ENCODE measurements around the gene ZXDC.

The ZXDC gene

DNA sequence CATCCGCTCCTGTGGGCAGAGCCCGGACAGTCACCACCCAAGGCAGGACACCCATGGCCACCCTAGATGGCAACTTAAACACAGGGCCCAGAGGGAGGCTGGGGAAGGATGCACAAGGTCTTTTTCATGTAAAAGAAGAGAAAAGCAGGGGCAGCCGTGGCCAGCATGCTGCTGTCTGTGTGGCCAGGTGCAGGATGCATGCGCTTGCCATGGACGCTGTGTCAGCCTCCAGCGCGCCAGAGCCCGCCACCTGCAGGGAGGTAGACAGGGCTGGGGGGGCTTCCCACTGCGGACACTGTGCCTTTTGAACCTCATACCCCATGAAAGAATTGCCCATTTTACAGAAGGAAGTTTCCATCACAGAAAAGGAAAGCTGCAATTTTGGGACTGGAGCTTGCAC is 23.7 kb upstream of the ZXDC start:
- Mint-ChIP-seq H3K4me1 (ENCODE audit: low read depth) (peaks cover 3% of the 10 kb centered on the region), H3K4me3 (no peak overlapping the region), H3K27me3 (no peaks in the 10 kb centered on the region), H3K9me3 (no peaks in the 10 kb centered on the region), H3K36me3 (ENCODE audit: low read depth) (no peaks in the 10 kb centered on the region), H3K27ac (no peak overlapping the region)

DNA sequence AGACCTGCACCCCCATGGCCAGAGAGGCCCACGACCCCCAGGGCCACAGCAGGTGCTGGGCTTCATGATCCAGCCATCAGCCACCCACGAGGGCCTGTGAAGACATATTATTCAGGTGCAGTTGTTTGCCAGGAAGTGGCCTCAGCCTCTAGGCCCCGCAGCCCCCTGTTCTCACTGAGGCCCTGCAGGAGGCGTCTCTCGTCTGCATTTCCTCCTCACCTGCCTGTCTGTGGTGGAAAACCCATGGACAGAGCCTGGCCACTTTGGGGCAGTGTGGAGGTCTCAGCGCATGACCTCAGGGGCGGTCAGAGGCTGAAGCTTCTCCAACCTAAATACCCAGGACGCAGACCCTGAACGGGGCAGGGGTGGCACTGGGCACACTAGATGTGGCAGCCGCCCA is 23.2 kb upstream of the ZXDC start:
- H3K4me1 Mint-ChIP-seq (ENCODE audit: low read depth), result peaks cover 3% of the 10 kb centered on the region
- no peaks in the 10 kb centered on the region for H3K9me3 Mint-ChIP-seq
- H3K27me3 Mint-ChIP-seq, result no peaks in the 10 kb centered on the region
- no peak overlapping the region for H3K4me3 Mint-ChIP-seq
- H3K36me3 Mint-ChIP-seq (ENCODE audit: low read depth), result no peaks in the 10 kb centered on the region
- no peak overlapping the region for H3K27ac Mint-ChIP-seq

DNA sequence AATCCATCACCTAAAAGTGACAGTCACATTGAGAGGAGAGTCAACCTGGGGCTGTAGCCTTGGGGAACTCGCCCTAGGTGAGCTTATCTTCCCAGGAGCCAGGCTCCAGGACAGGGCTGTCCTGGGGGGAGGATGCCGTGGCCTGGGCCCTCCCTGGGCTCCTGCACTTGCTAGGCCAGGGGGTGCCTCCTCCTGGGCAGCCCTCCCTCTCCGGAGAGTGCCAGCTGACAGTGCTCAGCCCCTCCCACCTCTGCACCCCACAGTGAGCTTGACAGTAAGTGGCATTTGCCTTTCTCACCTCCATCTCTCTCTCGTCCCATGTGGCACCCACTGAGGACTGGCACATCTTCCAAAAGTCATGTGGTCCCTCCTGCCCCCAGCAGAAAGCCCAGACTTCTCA is 22.8 kb upstream of the ZXDC start:
- H3K27me3 Mint-ChIP-seq, result no peaks in the 10 kb centered on the region
- no peaks in the 10 kb centered on the region for H3K9me3 Mint-ChIP-seq
- no peaks in the 10 kb centered on the region for H3K36me3 Mint-ChIP-seq (ENCODE audit: low read depth)
- no peak overlapping the region for H3K27ac Mint-ChIP-seq
- no peak overlapping the region for H3K4me3 Mint-ChIP-seq
- peaks cover 4% of the 10 kb centered on the region for H3K4me1 Mint-ChIP-seq (ENCODE audit: low read depth)

DNA sequence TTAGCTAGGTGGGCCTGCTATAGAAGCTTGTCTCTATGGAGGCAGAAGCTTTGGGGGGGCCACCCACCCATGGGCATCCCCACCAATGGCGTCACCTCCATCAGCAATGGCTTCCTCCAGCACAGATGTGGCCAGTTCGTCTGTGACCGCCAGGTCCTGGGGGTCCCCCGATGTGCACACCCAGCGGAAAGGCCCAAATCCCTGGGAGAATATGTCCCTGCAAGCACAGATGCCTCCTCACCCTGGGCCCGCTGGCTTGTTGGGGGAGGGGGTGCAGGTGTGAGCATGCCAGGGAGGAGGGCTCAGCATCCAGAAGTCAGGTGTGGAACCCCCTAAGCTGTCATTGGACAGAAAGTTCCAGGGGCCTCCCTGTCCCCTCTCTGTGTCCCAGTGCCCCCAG is 22.3 kb upstream of the ZXDC start:
- H3K27me3 Mint-ChIP-seq, result no peaks in the 10 kb centered on the region
- H3K36me3 Mint-ChIP-seq (ENCODE audit: low read depth), result no peaks in the 10 kb centered on the region
- peaks cover 6% of the 10 kb centered on the region for H3K4me1 Mint-ChIP-seq (ENCODE audit: low read depth)
- H3K27ac Mint-ChIP-seq, result no peak overlapping the region
- H3K9me3 Mint-ChIP-seq, result no peaks in the 10 kb centered on the region
- H3K4me3 Mint-ChIP-seq, result no peak overlapping the region

DNA sequence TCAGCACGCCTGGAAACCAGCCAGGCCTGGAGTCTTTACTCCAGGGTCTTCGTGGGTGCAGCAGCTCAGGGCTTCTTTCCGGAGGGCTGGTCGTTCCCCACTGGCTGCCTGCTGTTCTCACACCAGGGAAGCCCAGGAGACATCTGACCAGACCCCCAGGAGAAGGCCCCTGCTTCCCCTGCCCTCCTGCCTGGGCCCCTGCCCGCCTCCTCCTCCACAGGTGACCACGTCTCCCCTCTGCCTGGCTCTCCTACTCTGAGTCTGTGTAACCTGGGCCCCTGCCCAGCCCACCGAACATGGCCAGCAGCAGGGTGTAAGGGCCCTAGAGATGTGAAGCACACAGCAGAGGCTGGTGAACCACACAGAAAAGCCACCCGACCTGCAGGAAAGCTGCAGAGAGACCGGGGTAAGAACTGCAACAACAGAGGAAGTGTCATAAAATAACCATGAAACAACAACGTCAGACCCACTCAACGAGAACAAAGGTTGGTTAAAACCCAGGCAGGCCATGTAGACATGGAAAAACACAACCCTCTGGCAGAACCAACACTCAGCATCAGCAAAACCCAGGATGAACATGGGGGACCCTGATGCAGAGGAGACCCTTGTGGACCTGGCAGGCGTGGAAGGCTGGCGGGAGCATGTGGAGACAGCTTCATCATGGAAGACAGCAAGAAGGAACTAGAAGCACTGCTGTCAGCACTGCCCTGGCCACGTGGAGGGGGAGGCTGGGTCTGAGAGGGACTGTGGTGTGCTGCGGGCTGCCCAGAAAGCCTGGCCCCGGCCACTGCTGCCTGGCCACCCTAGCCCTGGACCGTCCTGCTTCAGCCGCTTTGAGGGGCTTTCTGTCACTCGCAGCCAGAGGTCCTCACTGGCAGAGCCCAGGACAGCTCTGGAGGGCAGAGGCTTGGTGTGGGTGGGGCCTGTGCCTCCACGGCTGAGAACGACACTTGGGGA is 21.5 kb upstream of the ZXDC start:
- peaks cover 6% of the 10 kb centered on the region for H3K4me1 Mint-ChIP-seq (ENCODE audit: low read depth)
- H3K4me3 Mint-ChIP-seq, result no peak overlapping the region
- no peaks in the 10 kb centered on the region for H3K36me3 Mint-ChIP-seq (ENCODE audit: low read depth)
- no peak overlapping the region for H3K27ac Mint-ChIP-seq
- no peaks in the 10 kb centered on the region for H3K9me3 Mint-ChIP-seq
- no peaks in the 10 kb centered on the region for H3K27me3 Mint-ChIP-seq

DNA sequence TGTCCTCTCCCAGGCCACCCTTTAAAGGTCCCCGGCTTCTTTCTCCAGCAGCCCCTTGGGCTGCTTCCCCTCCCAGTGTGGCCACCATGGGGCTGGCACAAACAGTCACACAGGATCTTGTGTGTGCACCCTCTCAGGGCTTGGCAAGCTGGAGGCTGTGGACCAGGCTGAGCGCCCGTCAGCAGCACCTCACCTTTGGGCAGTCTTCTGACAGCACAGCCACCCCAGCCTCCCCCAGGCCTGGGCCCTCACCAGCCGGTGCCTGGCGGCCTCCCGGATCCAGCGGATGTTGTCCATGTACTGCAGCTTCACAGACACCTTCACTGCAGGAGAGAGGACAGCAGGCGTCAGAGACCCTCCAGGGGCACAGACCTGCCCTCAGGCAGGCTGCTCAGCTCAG is 20.1 kb upstream of the ZXDC start:
- H3K4me3 Mint-ChIP-seq, result no peak overlapping the region
- H3K4me1 Mint-ChIP-seq (ENCODE audit: low read depth), result peaks cover 6% of the 10 kb centered on the region
- H3K27ac Mint-ChIP-seq, result no peak overlapping the region
- H3K27me3 Mint-ChIP-seq, result no peaks in the 10 kb centered on the region
- H3K9me3 Mint-ChIP-seq, result no peaks in the 10 kb centered on the region
- H3K36me3 Mint-ChIP-seq (ENCODE audit: low read depth), result no peaks in the 10 kb centered on the region

DNA sequence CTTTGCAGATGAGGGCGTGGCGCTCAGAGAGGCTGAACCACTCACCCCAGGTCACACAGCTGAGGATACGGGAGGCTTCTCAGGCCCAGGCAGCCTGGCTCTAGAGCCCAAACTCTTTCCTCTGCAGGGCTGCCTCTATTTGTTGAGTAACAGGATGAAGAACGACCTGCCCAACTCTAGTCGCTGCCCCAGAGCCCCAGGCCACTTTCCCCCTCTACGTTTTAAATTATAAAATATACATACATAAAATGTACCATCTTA is 19.2 kb upstream of the ZXDC start:
- H3K36me3 Mint-ChIP-seq (ENCODE audit: low read depth), result no peaks in the 10 kb centered on the region
- H3K27ac Mint-ChIP-seq, result no peak overlapping the region
- peaks cover 6% of the 10 kb centered on the region for H3K4me1 Mint-ChIP-seq (ENCODE audit: low read depth)
- H3K4me3 Mint-ChIP-seq, result no peak overlapping the region
- H3K27me3 Mint-ChIP-seq, result no peaks in the 10 kb centered on the region
- H3K9me3 Mint-ChIP-seq, result no peaks in the 10 kb centered on the region

DNA sequence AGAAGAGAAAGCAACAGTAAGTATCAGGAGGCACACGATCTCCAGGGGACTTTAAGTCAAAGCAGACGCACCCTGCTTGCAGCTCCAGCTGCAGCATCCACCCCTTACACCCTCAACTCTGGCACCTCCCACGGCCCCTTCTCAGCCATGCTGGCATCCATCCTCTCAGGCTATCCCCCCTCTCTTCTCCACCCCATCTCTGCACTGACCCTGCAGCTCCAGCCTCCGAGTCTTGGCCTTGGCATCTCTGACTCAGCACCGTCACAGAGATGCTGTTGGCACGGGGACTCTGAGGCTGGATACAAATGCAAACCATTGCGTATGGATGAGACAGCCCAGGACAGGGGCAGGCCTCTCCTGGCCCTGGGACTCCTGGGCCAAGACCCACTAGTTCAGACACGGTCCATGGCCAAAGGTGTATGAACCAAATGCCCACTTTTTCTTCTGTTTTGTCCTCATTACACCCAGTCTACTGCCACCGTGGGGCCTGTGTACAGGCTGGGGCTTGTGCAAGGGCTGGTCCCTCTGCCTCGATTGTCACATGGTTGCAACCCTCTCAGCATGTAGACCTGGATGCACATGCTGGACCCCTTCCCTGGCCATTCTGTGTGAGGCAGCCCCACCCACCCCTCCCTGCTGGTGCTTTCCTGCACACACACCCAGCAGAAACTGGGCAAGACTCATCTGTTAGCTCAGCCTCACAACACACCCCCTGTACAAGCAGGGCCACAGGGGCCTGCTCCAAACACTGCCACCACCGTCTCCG is 18.7 kb upstream of the ZXDC start:
- no peak overlapping the region for H3K4me3 Mint-ChIP-seq
- H3K36me3 Mint-ChIP-seq (ENCODE audit: low read depth), result no peaks in the 10 kb centered on the region
- no peaks in the 10 kb centered on the region for H3K9me3 Mint-ChIP-seq
- H3K4me1 Mint-ChIP-seq (ENCODE audit: low read depth), result peaks cover 6% of the 10 kb centered on the region
- no peaks in the 10 kb centered on the region for H3K27me3 Mint-ChIP-seq
- no peak overlapping the region for H3K27ac Mint-ChIP-seq

DNA sequence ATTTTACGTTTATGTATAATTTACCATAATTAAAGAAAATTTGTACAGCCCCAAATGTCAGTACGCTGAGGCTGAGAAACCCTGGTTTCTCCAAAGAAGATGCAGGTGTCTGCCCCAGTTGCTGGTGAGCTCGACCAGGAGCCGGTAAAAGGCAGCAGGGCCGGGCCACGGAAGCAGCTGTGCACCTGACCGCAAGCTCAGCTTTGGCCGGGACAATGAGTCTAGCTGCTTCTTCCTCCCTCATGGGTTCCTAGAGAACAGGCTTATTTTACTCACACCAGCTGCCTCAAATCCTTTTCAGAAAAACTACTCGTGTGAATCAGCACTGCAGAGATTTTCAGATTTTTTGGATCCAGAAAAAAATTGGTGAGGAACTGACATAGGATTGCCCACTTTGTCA is 18.0 kb upstream of the ZXDC start:
- H3K36me3 Mint-ChIP-seq (ENCODE audit: low read depth), result no peaks in the 10 kb centered on the region
- no peaks in the 10 kb centered on the region for H3K9me3 Mint-ChIP-seq
- no peak overlapping the region for H3K27ac Mint-ChIP-seq
- no peaks in the 10 kb centered on the region for H3K27me3 Mint-ChIP-seq
- H3K4me1 Mint-ChIP-seq (ENCODE audit: low read depth), result peaks cover 5% of the 10 kb centered on the region
- H3K4me3 Mint-ChIP-seq, result no peak overlapping the region

DNA sequence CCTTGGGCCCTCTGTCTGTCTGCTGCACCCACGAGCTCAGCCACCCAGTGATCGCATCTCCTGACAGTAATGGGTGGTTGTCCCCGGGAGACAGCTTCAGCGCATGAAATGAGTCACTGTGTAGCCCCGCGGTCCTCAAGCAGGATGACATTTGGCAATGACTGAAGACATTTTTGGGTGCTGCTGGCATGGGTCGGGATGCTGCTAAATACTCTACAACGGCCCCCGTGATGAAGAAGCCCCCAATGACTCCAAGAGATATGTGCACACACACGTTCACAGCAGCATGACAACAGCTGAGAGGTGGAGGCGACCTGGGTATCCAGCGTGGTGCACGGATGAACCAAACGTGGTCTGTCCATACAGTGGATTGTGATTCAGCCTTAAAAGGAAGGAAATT is 17.4 kb upstream of the ZXDC start:
- H3K27ac Mint-ChIP-seq, result no peak overlapping the region
- no peaks in the 10 kb centered on the region for H3K9me3 Mint-ChIP-seq
- H3K36me3 Mint-ChIP-seq (ENCODE audit: low read depth), result no peaks in the 10 kb centered on the region
- peaks cover 4% of the 10 kb centered on the region for H3K4me1 Mint-ChIP-seq (ENCODE audit: low read depth)
- H3K4me3 Mint-ChIP-seq, result no peak overlapping the region
- H3K27me3 Mint-ChIP-seq, result no peaks in the 10 kb centered on the region

DNA sequence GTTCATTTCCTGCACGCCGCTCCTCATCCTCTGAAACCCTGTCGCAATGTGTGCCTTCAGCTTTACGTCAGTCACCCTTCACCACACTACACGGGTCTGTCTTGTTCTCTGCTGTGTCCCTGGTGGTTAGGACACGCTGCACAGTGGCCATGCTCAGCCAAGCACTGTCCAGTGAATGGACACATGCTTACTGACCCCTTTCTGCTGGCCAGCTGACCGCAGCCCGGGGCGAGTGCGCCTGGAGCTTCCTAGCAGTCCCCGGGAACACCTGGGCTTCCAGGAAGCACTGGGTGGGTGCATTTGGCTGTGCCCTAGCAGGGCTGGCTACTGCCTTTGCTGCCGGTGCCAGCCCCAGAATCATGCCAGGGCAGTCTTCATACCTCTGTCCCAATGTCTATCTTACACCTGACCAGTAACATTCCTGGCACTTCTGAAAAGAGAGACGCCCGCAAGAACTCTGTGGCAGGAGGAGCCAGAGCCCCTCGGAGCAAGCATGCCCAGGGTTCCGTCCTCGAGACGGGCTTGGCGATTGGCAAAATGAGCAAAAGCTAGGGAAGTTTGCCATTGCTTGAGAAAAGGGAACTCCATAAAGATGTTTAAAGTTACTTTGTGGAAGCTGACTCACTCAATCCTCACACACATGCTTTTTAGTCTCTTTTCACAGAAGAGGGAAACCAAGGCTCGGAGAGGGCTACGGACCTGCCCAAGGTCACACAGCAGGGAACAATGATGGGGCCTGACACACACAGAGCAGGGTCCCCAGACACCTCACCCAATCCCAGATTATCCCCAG is 15.7 kb upstream of the ZXDC start:
- Mint-ChIP-seq H3K27ac (no peak overlapping the region), H3K36me3 (ENCODE audit: low read depth) (no peaks in the 10 kb centered on the region), H3K27me3 (no peaks in the 10 kb centered on the region), H3K4me3 (no peak overlapping the region), H3K4me1 (ENCODE audit: low read depth) (peaks cover 14% of the 10 kb centered on the region), H3K9me3 (no peaks in the 10 kb centered on the region)

DNA sequence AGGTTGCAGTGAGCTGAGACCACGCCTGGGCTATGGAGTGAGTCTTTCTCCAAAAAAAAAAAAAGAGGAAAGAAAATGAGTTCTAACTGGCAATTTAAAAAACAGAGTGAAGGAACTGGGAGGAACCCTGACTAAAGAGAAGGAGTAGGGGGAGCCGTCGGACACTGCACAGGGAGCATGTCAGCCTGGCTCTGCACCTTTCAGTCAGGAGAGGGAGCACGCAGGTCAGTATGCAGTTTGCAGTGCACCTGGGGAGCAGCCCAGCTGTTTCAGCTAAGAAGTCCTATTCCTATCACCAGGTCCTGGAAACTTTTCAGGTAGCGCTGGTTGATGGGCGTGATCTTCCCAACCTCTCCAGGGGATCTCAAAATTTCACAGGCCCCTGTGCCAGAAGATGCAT is 14.9 kb upstream of the ZXDC start:
- H3K36me3 Mint-ChIP-seq (ENCODE audit: low read depth), result no peaks in the 10 kb centered on the region
- H3K9me3 Mint-ChIP-seq, result no peaks in the 10 kb centered on the region
- no peak overlapping the region for H3K4me3 Mint-ChIP-seq
- H3K4me1 Mint-ChIP-seq (ENCODE audit: low read depth), result peaks cover 16% of the 10 kb centered on the region
- H3K27ac Mint-ChIP-seq, result no peak overlapping the region
- H3K27me3 Mint-ChIP-seq, result no peaks in the 10 kb centered on the region

DNA sequence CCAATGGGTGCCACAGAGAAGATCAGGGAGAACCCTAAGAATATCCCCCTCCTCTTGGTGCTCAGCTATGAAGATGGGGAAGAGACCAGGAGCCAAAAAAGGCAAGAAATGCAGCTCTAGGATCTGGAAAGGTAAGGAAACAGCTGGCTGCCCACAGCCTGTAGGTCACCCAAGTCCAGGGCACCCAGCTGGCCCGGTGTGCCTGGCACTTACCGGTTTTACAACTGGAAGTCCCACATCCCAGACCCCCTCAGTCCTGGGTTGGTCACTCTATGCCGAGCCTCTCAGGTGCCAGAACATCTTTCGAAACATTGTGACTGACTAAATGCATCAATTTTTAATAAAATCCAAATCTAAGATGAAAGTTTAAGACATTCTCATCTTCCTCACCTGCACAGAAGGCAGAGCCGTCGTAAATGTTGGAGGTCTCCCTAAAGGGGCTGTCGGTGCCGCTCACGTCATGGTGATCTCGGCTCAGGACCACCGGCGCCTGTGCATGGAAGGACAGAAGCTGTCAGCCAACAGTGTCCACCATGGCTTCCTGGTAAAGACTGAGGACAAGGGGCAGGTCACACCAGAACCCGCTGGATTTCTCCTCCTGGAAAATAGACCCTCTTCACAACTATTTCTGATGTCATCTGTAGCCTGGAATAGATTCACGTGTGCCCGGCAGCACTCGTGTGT is 13.3 kb upstream of the ZXDC start:
- Mint-ChIP-seq H3K9me3 (no peaks in the 10 kb centered on the region), H3K4me1 (ENCODE audit: low read depth) (peaks cover 16% of the 10 kb centered on the region), H3K27me3 (no peaks in the 10 kb centered on the region), H3K4me3 (no peak overlapping the region), H3K36me3 (ENCODE audit: low read depth) (no peaks in the 10 kb centered on the region), H3K27ac (no peak overlapping the region)

DNA sequence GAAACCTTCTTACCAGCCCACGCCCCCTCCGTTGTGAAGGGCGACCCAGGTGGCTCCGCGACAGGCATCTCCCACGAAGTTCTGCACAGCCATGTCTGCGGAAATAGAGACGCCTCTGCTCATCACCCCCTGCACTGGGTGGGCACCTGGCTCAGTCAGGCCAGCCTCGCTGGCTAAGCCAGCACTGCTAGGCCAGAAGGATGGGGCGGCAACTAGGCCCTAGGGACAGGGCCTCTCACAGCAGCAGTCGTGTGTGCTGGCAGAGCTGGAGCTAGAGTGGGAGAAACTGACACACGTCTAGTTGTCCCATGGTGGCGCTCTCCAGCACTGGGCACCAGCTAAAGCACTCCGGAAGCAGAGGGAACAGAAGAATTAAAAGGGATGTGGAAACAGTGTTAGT is 12.5 kb upstream of the ZXDC start:
- Mint-ChIP-seq H3K27ac (no peak overlapping the region), H3K27me3 (no peaks in the 10 kb centered on the region), H3K4me3 (no peak overlapping the region), H3K4me1 (ENCODE audit: low read depth) (peaks cover 12% of the 10 kb centered on the region), H3K36me3 (ENCODE audit: low read depth) (no peaks in the 10 kb centered on the region), H3K9me3 (no peaks in the 10 kb centered on the region)

Data from stimulated activated naive CD8-positive, alpha-beta T cell treated with anti-CD3 and anti-CD28 coated beads, Interleukin-15, Interleukin-2, amounts not matched to agents 100 ng/mL and 50 ng/mL, for 24 hours (primary cell).